Stomach (tissue), 9 donors: ENCODE data around the gene ZNF24. TPM values are rescaled to one million over a fixed set of nuclear protein-coding genes. Genes with fewer than 3 reads are reported as not detected.
A peak's percentile ranks its signal among the peaks of the same experiment; 100 is the strongest.

Source experiments
- DNase-seq, 2 donors: peaks; one replicate each; pipeline versions ENCODE4 v3.0.0 to v3.0.0-alpha.2; 2013 to 2019
- H3K27ac ChIP-seq, 5 donors: fragments of 200-600 bp in 4 of 5; sonication (generic) in 4 of 5; one replicate each; pipeline ENCODE4 v1.5.1; 2013 to 2019; ENCODE audit warnings: mild to moderate bottlenecking in 1 of 5, moderate library complexity in 1 of 5
- H3K27me3 ChIP-seq, 3 donors: fragments of 200-600 bp; sonication (generic); one replicate each; pipeline ENCODE4 v1.5.1; 2017 to 2019; ENCODE audit warnings: mixed run types in 1 of 3
- H3K36me3 ChIP-seq, 4 donors: fragments of 200-600 bp; sonication (generic); 1 replicate in 3 of 4; 2 replicates in 1 of 4; pipeline ENCODE4 v1.5.1; 2016 to 2019
- H3K4me1 ChIP-seq, 4 donors: fragments of 200-600 bp; sonication (generic); one replicate each; pipeline ENCODE4 v1.5.1; 2016 to 2019
- H3K4me3 ChIP-seq, 4 donors: fragments of 200-600 bp; sonication (generic) in 3 of 4; one replicate each; pipeline ENCODE4 v1.5.1; 2016 to 2019; ENCODE audit warnings: mild to moderate bottlenecking in 1 of 4
- H3K9me3 ChIP-seq, 4 donors: fragments of 200-600 bp; sonication (generic); one replicate each; pipeline ENCODE4 v1.5.1; 2016 to 2019
- CTCF ChIP-seq, 7 experiments: fragments of 450-650 bp in 4 of 7; fragments of 200-600 bp in 3 of 7; sonication (generic) in 3 of 7; IDR thresholded peaks; one replicate each; pipeline ENCODE4 v1.5.1; 2016 to 2019; ENCODE audit warnings: antibody characterized with exemption in 7 of 7, control low read depth in 2 of 7, mild to moderate bottlenecking in 1 of 7
- EP300 ChIP-seq: sonication (generic); formaldehyde crosslinking; IDR thresholded peaks from one replicate; pipeline ENCODE4 v1.6.1; 2017; ENCODE audit warnings: antibody characterized with exemption
- POLR2A ChIP-seq, 4 donors: fragments of 450-650 bp; IDR thresholded peaks; one replicate each; pipeline ENCODE4 v1.6.1; 2016; ENCODE audit warnings: antibody characterized with exemption in 4 of 4, control low read depth in 2 of 4, mild to moderate bottlenecking in 1 of 4, moderate library complexity in 1 of 4
- POLR2AphosphoS5 ChIP-seq, 3 donors: sonication (generic); formaldehyde crosslinking; IDR thresholded peaks; one replicate each; pipeline ENCODE4 v1.6.1; 2016; ENCODE audit warnings: antibody characterized with exemption in 3 of 3
- WGBS, 5 donors: extraction: QIAGEN DNeasy Blood & Tissue Kit in 3 of 5; methylation state at CpG; one replicate each; pipeline versions ENCODE4 v1.1.5 to v1.1.7; 2013 to 2018; 5-methylcytosine and 5-hydroxymethylcytosine counted together
- intact Hi-C: fragments of 100-400 bp; cut with DNase I; formaldehyde crosslinking; loops from one replicate; pipeline ENCODE4 v1.15.1; 2023; ENCODE audit warnings: low total_unique reads
- polyA plus RNA-seq, 3 donors: library from polyadenylated mRNA; stranded (reverse); fragments of 200-250 nt; gene quantifications; one replicate each; pipeline ENCODE4 v1.2.3, GENCODE V29; 2013
- total RNA-seq, 5 donors: library from RNA; depleted of rRNA; stranded (reverse); fragments of >200 nt; gene quantifications; one replicate each; pipeline versions ENCODE4 v1.1.0 to v1.2.3, GENCODE V29; 2014 to 2016
- donor health status: healthy with polysubstance abuse.
- donor health status: Bipolar disorder and iron deficiency.
- donor health status: healthy.

ZNF24 gene
- total and polyA plus RNA-seq, 8 donors = 10.5 to 76.2 (median 29.5) TPM

GRCh38 chr18:35376393-35376741 is 32.1 kb upstream of the ZNF24 start:
- Histone ChIP-seq H3K4me3 (peak overlapping the region; percentile 83 to 98 (median 95)), H3K27ac (peak overlapping the region in 3 of 5 donors; percentile 77 to 85 (median 83)), H3K4me1 (peaks cover 0 to 17% (median 9%) of the 10 kb centered on the region in 4 donors), H3K27me3 (no peaks in the 10 kb centered on the region), H3K9me3 (no peaks in the 10 kb centered on the region), H3K36me3 (peaks cover 0 to 12% (median 6%) of the 10 kb centered on the region in 4 donors)
- DNase-seq = peak; percentile 50 to 70
- intact Hi-C loops = no loop called here
- 5 to 9% (median 7%) methylated on average over 8 to 13 of the region's 13 CpGs for WGBS, 5 donors
- TF ChIP-seq EP300 (no peak), POLR2A (IDR thresholded peaks at IDR 0.05) (no peak), POLR2AphosphoS5 (IDR thresholded peaks at IDR 0.05) (no peak), CTCF (IDR thresholded peaks at IDR 0.05) (no peak)

- H3K36me3 ChIP-seq = peaks cover 5 to 17% (median 9%) of the 10 kb centered on the region in 4 donors
- H3K9me3 ChIP-seq = no peaks in the 10 kb centered on the region
- no peak overlapping the region for H3K4me3 ChIP-seq
- intact Hi-C loops = no loop called here
- TF ChIP-seq POLR2AphosphoS5 (IDR thresholded peaks at IDR 0.05) (no peak), CTCF (IDR thresholded peaks at IDR 0.05) (no peak), EP300 (no peak), POLR2A (IDR thresholded peaks at IDR 0.05) (no peak)
- H3K4me1 ChIP-seq = peaks cover 0 to 17% (median 9%) of the 10 kb centered on the region in 4 donors
- 93 to 96% (median 95%) methylated on average over 4 of the region's 4 CpGs for WGBS, 5 donors
- no peaks in the 10 kb centered on the region for H3K27me3 ChIP-seq
- no peak for DNase-seq
- no peak overlapping the region for H3K27ac ChIP-seq
Measured at GRCh38 chr18:35374708-35375107, 30.5 kb upstream of the ZNF24 start.

- Histone ChIP-seq H3K9me3 (no peaks in the 10 kb centered on the region), H3K27me3 (no peaks in the 10 kb centered on the region), H3K36me3 (peaks cover 8 to 30% (median 19%) of the 10 kb centered on the region in 4 donors), H3K4me1 (peaks cover 0 to 10% (median 3%) of the 10 kb centered on the region in 4 donors), H3K27ac (no peak overlapping the region), H3K4me3 (no peak overlapping the region)
- WGBS, 5 donors = 85 to 91% (median 89%) methylated on average over 1 of the region's 1 CpG
- DNase-seq = no peak
- intact Hi-C loops = no loop called here
- TF ChIP-seq POLR2A (IDR thresholded peaks at IDR 0.05) (no peak), CTCF (IDR thresholded peaks at IDR 0.05) (no peak), EP300 (no peak), POLR2AphosphoS5 (IDR thresholded peaks at IDR 0.05) (no peak)
Measured at GRCh38 chr18:35371412-35372195, 27.4 kb upstream of the ZNF24 start.

- Histone ChIP-seq H3K9me3 (no peaks in the 10 kb centered on the region), H3K4me1 (no peaks in the 10 kb centered on the region), H3K27me3 (no peaks in the 10 kb centered on the region), H3K27ac (no peak overlapping the region), H3K4me3 (no peak overlapping the region), H3K36me3 (peaks cover 8 to 30% (median 19%) of the 10 kb centered on the region in 4 donors)
- no peak for TF ChIP-seq POLR2A (IDR thresholded peaks at IDR 0.05)
- TF ChIP-seq CTCF (IDR thresholded peaks at IDR 0.05) = no peak
- TF ChIP-seq EP300 = no peak
- no peak for TF ChIP-seq POLR2AphosphoS5 (IDR thresholded peaks at IDR 0.05)
- DNase-seq = no peak
- intact Hi-C loops = loop anchor here (10.0 kb wide), 1 partner anchor 144 kb away; no protein-coding TSS in a partner anchor
- WGBS, 5 donors = 92 to 96% (median 93%) methylated on average over 6 of the region's 6 CpGs
Measured at GRCh38 chr18:35369126-35369525, 24.9 kb upstream of the ZNF24 start.
